Measurements from ENCODE around the gene SLC1A4. TPM values are rescaled to one million over a fixed set of nuclear protein-coding genes. Genes with fewer than 3 reads are reported as not detected.
"Not testable (repeated sequence)": the region's sequence is repeated elsewhere in the genome, so short reads cannot be mapped to it uniquely, and the experiment has no call there.

The SLC1A4 gene
- total RNA-seq, 1 experiment from 2014 or later, result 12.9 TPM

- Histone ChIP-seq H3K4me1 (ENCODE audit: control insufficient read depth, insufficient read depth, low read length) (no peaks in the 10 kb centered on the region), H3K36me3 (ENCODE audit: control insufficient read depth, insufficient read depth, low read length) (no peaks in the 10 kb centered on the region), H3K9me3 (ENCODE audit: control insufficient read depth, insufficient read depth, low read depth, low read length) (no peaks in the 10 kb centered on the region), H3K27me3 (ENCODE audit: control insufficient read depth, insufficient read depth, low read length) (0 out of 2 replicates have a peak, but pooled peaks cover 3% of the 10 kb centered on the region), H3K27ac (ENCODE audit: low read length) (no peak overlapping the region), H3K4me3 (ENCODE audit: low read depth in 2 of 2, low read length in 2 of 2) (no peak overlapping the region)
- ATAC-seq, result no peak
- BruUV-seq (replicated peaks), result no TSS peak
- CTCF ChIA-PET, result no interaction called here
- in situ Hi-C loops (cut with HindIII; ENCODE audit: low pct_unique_long_range_greater_than_20kb, low sequenced_read_pairs) (no loop called here), intact Hi-C loops (cut with micrococcal nuclease; ENCODE audit: unreplicated experiment) (no loop called here)
- TF ChIP-seq SIN3A (IDR thresholded peaks at IDR 0.05; ENCODE audit: borderline replicate concordance, insufficient read depth, low read depth, low read length), result no peak
- no peak for TF ChIP-seq POLR2AphosphoS5 (IDR thresholded peaks at IDR 0.05; ENCODE audit: low read depth, low read length)
- no peak for TF ChIP-seq CTCF (IDR thresholded peaks at IDR 0.05)
- no peak for TF ChIP-seq TCF7L2 (IDR thresholded peaks at IDR 0.05; ENCODE audit: low read depth, low read length)
- no peak for TF ChIP-seq REST (IDR thresholded peaks at IDR 0.05; ENCODE audit: insufficient read depth in 1 of 2, low read depth in 2 of 2, low read length in 1 of 2)
- no peak for DNase-seq (ENCODE audit: low read depth, low spot score)
- POLR2A ChIA-PET, result no interaction called here
Measured at GRCh38 chr2:64967601-64968000, 21.6 kb upstream of the SLC1A4 start.

- BruUV-seq (replicated peaks); in situ Hi-C loops (cut with HindIII; ENCODE audit: low pct_unique_long_range_greater_than_20kb, low sequenced_read_pairs); H3K27me3 ChIP-seq (ENCODE audit: control insufficient read depth, insufficient read depth, low read length); H3K27ac ChIP-seq (ENCODE audit: low read length); H3K4me1 ChIP-seq (ENCODE audit: control insufficient read depth, insufficient read depth, low read length); H3K4me3 ChIP-seq (ENCODE audit: low read depth in 2 of 2, low read length in 2 of 2); ATAC-seq; CTCF ChIA-PET; intact Hi-C loops (cut with micrococcal nuclease; ENCODE audit: unreplicated experiment); H3K36me3 ChIP-seq (ENCODE audit: control insufficient read depth, insufficient read depth, low read length); H3K9me3 ChIP-seq (ENCODE audit: control insufficient read depth, insufficient read depth, low read depth, low read length); POLR2A ChIA-PET; DNase-seq (ENCODE audit: low read depth, low spot score): not testable (repeated sequence)
Measured at GRCh38 chr2:64969086-64969485, 20.1 kb upstream of the SLC1A4 start.

- TF ChIP-seq SIN3A (IDR thresholded peaks at IDR 0.05; ENCODE audit: borderline replicate concordance, insufficient read depth, low read depth, low read length) (no peak), REST (IDR thresholded peaks at IDR 0.05; ENCODE audit: insufficient read depth in 1 of 2, low read depth in 2 of 2, low read length in 1 of 2) (no peak), POLR2AphosphoS5 (IDR thresholded peaks at IDR 0.05; ENCODE audit: low read depth, low read length) (no peak), TCF7L2 (IDR thresholded peaks at IDR 0.05; ENCODE audit: low read depth, low read length) (no peak), CTCF (IDR thresholded peaks at IDR 0.05) (no peak)
- Histone ChIP-seq H3K27ac (ENCODE audit: low read length) (no peak overlapping the region), H3K4me3 (ENCODE audit: low read depth in 2 of 2, low read length in 2 of 2) (no peak overlapping the region), H3K27me3 (ENCODE audit: control insufficient read depth, insufficient read depth, low read length) (0 out of 2 replicates have a peak, but pooled peaks cover 3% of the 10 kb centered on the region), H3K9me3 (ENCODE audit: control insufficient read depth, insufficient read depth, low read depth, low read length) (no peaks in the 10 kb centered on the region), H3K36me3 (ENCODE audit: control insufficient read depth, insufficient read depth, low read length) (no peaks in the 10 kb centered on the region), H3K4me1 (ENCODE audit: control insufficient read depth, insufficient read depth, low read length) (no peaks in the 10 kb centered on the region)
- DNase-seq (ENCODE audit: low read depth, low spot score) (no peak), ATAC-seq (no peak)
- ChIA-PET CTCF (no interaction called here), POLR2A (no interaction called here)
- intact Hi-C loops (cut with micrococcal nuclease; ENCODE audit: unreplicated experiment) (no loop called here), in situ Hi-C loops (cut with HindIII; ENCODE audit: low pct_unique_long_range_greater_than_20kb, low sequenced_read_pairs) (no loop called here)
- BruUV-seq (replicated peaks), result no TSS peak
Measured at GRCh38 chr2:64970495-64970894, 18.7 kb upstream of the SLC1A4 start.

All from Panc1 (cell line).